T-helper 9 cell (primary cell): ENCODE measurements around the gene GPC3.
"Not testable (repeated sequence)": the region's sequence is repeated elsewhere in the genome, so short reads cannot be mapped to it uniquely, and the experiment has no call there.

Experiments used
- DNase-seq: peaks from one replicate; pipeline ENCODE4 v3.0.0-alpha.2; 2020

Gene GPC3

GRCh38 chrX:133923548-133923947 lies 61.8 kb downstream of the GPC3 start:
- DNase-seq, result no peak

- no peak for DNase-seq
Measured at GRCh38 chrX:133923113-133923512, 62.3 kb downstream of the GPC3 start.

GRCh38 chrX:133922390-133922771 lies 63.0 kb downstream of the GPC3 start:
- DNase-seq, result no peak

GRCh38 chrX:133921764-133922389 lies 63.5 kb downstream of the GPC3 start:
- no peak for DNase-seq

- no peak for DNase-seq
Measured at GRCh38 chrX:133921086-133921485, 64.3 kb downstream of the GPC3 start.

- no peak for DNase-seq
Measured at GRCh38 chrX:133918361-133918771, 67.0 kb downstream of the GPC3 start.

GRCh38 chrX:133916984-133917722 lies 68.2 kb downstream of the GPC3 start:
- DNase-seq, result no peak

- no peak for DNase-seq
Measured at GRCh38 chrX:133913658-133914388, 71.6 kb downstream of the GPC3 start.

GRCh38 chrX:133913009-133913408 lies 72.4 kb downstream of the GPC3 start:
- DNase-seq, result no peak

GRCh38 chrX:133911825-133912495 lies 73.4 kb downstream of the GPC3 start:
- no peak for DNase-seq

- no peak for DNase-seq
Measured at GRCh38 chrX:133910539-133910938, 74.9 kb downstream of the GPC3 start.

- no peak for DNase-seq
Measured at GRCh38 chrX:133909888-133910287, 75.5 kb downstream of the GPC3 start.

GRCh38 chrX:133908223-133908955 lies 77.0 kb downstream of the GPC3 start:
- no peak for DNase-seq

GRCh38 chrX:133907606-133908005 lies 77.8 kb downstream of the GPC3 start:
- DNase-seq, result no peak

GRCh38 chrX:133905305-133905704 lies 80.1 kb downstream of the GPC3 start:
- DNase-seq, result no peak

GRCh38 chrX:133897593-133898163 lies 87.7 kb downstream of the GPC3 start:
- DNase-seq, result no peak

- DNase-seq, result no peak
Measured at GRCh38 chrX:133892337-133892736, 93.1 kb downstream of the GPC3 start.

GRCh38 chrX:133888984-133889383 lies 96.4 kb downstream of the GPC3 start:
- DNase-seq, result no peak

- DNase-seq, result not testable (repeated sequence)
Measured at GRCh38 chrX:133888084-133888483, 97.3 kb downstream of the GPC3 start.

GRCh38 chrX:133884430-133885394 lies 100.7 kb downstream of the GPC3 start:
- DNase-seq, result no peak

- no peak for DNase-seq
Measured at GRCh38 chrX:133881893-133882292, 103.5 kb downstream of the GPC3 start.
